A549 (cell line): Measurements from ENCODE around the gene CYP24A1. TPM values are rescaled to one million over a fixed set of nuclear protein-coding genes. Genes with fewer than 3 reads are reported as not detected.

Experiments used
- BHLHE40 ChIP-seq: IDR thresholded peaks from 2 replicates; pipeline ENCODE4 v1.6.1; 2012; ENCODE audit warnings: low read depth, low read length, inconsistent platforms
- CHD4 ChIP-seq: fragments of 200-600 bp; sonication (generic); IDR thresholded peaks from 2 replicates; pipeline ENCODE4 v1.6.1; 2016; ENCODE audit warnings: antibody characterized with exemption, mild to moderate bottlenecking, borderline replicate concordance
- EHF ChIP-seq: fragments of 250-450 bp; sonication (Bioruptor Pico); IDR thresholded peaks from 2 replicates; pipeline ENCODE4 v1.5.0; 2020; ENCODE audit warnings: mild to moderate bottlenecking
- EHMT2 ChIP-seq: fragments of 200-600 bp; sonication (generic); IDR thresholded peaks from 2 replicates; pipeline ENCODE4 v1.6.1; 2016; ENCODE audit warnings: antibody characterized with exemption, low read depth, mild to moderate bottlenecking, moderate library complexity
- ESRRA ChIP-seq: fragments of 150-350 bp; IDR thresholded peaks from 2 replicates; pipeline ENCODE4 v1.6.1; 2014; ENCODE audit warnings: mild to moderate bottlenecking, low read length, borderline replicate concordance
- FOSL2 ChIP-seq, 2 experiments: fragments of 450-650 bp in 1 of 2; fragments of >200 bp in 1 of 2; sonication (Bioruptor Twin) in 1 of 2; formaldehyde crosslinking; IDR thresholded peaks; 2 replicates each; pipeline versions ENCODE4 v1.5.0 to v1.6.1; 2016 to 2020; ENCODE audit warnings: mild to moderate bottlenecking in 1 of 2, moderate library complexity in 1 of 2
- FOXS1 ChIP-seq: fragments of 250-450 bp; sonication (Bioruptor Pico); IDR thresholded peaks from 2 replicates; pipeline ENCODE4 v1.5.0; 2020; ENCODE audit warnings: mild to moderate bottlenecking, moderate library complexity
- HOXA7 ChIP-seq: fragments of 250-450 bp; sonication (Bioruptor Pico); IDR thresholded peaks from 2 replicates; pipeline ENCODE4 v1.5.0; 2020; ENCODE audit warnings: mild to moderate bottlenecking, moderate library complexity
- KDM1A ChIP-seq: fragments of 200-600 bp; sonication (generic); IDR thresholded peaks from 2 replicates; pipeline ENCODE4 v1.6.1; 2016; ENCODE audit warnings: low read depth, mild to moderate bottlenecking
- MAFK ChIP-seq: fragments of 450-650 bp; IDR thresholded peaks from 2 replicates; pipeline ENCODE4 v1.6.1; 2014; ENCODE audit not compliant: partially characterized antibody
- MYC ChIP-seq: IDR thresholded peaks from 2 replicates; pipeline ENCODE4 v1.6.1; 2012; ENCODE audit warnings: mild to moderate bottlenecking, inconsistent platforms, low read length, improper control_type of control experiment, borderline replicate concordance
- NFE2L2 ChIP-seq: fragments of 150-350 bp; conservative IDR thresholded peaks from 2 replicates; pipeline ENCODE4 v1.6.1; 2014; ENCODE audit warnings: low read length
- NPAS2 ChIP-seq: fragments of 250-450 bp; sonication (Bioruptor Pico); IDR thresholded peaks from 2 replicates; pipeline ENCODE4 v1.8.0; 2022; ENCODE audit warnings: mild to moderate bottlenecking, moderate library complexity, borderline replicate concordance
- NR3C1 ChIP-seq: fragments of >200 bp; sonication (Bioruptor Twin); formaldehyde crosslinking; IDR thresholded peaks from 3 replicates; pipeline ENCODE4 v1.6.1; 2017
- PHF8 ChIP-seq: fragments of 200-600 bp; sonication (generic); IDR thresholded peaks from 2 replicates; pipeline ENCODE4 v1.6.1; 2016; ENCODE audit warnings: low read depth, mild to moderate bottlenecking, antibody characterized with exemption, moderate library complexity, borderline replicate concordance
- POLR2A ChIP-seq: IDR thresholded peaks from 2 replicates; pipeline ENCODE4 v1.6.1; 2012; ENCODE audit warnings: mild to moderate bottlenecking, low read length
- POLR2AphosphoS2 ChIP-seq: conservative IDR thresholded peaks from 2 replicates; pipeline ENCODE4 v1.6.1; 2012; ENCODE audit warnings: low read length, improper control_type of control experiment, inconsistent platforms
- RARB ChIP-seq: fragments of 250-450 bp; sonication (Bioruptor Pico); IDR thresholded peaks from 2 replicates; pipeline ENCODE4 v1.8.0; 2021; ENCODE audit warnings: mild to moderate bottlenecking, moderate library complexity
- RCOR1 ChIP-seq: fragments of 150-350 bp; IDR thresholded peaks from 2 replicates; pipeline ENCODE4 v1.6.1; 2014; ENCODE audit warnings: antibody characterized with exemption, low read length, low read depth
- RNF2 ChIP-seq: fragments of 200-600 bp; sonication (generic); IDR thresholded peaks from 2 replicates; pipeline ENCODE4 v1.6.1; 2016; ENCODE audit warnings: low read depth, mild to moderate bottlenecking, antibody characterized with exemption, moderate library complexity, borderline replicate concordance
- SREBF2 ChIP-seq: fragments of 450-650 bp; IDR thresholded peaks from 2 replicates; pipeline ENCODE4 v1.6.1; 2014; ENCODE audit warnings: mild to moderate bottlenecking, moderate library complexity
- TFCP2L1 ChIP-seq: fragments of 250-450 bp; sonication (Bioruptor Pico); IDR thresholded peaks from 2 replicates; pipeline ENCODE4 v1.5.0; 2021; ENCODE audit warnings: mild to moderate bottlenecking
- ZNF302 ChIP-seq: fragments of 250-450 bp; sonication (Bioruptor Pico); IDR thresholded peaks from 2 replicates; pipeline ENCODE4 v1.9.0; 2021; ENCODE audit warnings: inconsistent platforms, mild to moderate bottlenecking, moderate library complexity
- ZSCAN20 ChIP-seq: fragments of 250-450 bp; sonication (Bioruptor Pico); IDR thresholded peaks from 2 replicates; pipeline ENCODE4 v1.8.0; 2022; ENCODE audit warnings: mild to moderate bottlenecking, moderate library complexity
- polyA plus RNA-seq, 4 experiments: library from polyadenylated mRNA; depleted of rRNA in 3 of 4; stranded (reverse); fragments of >200 nt; fragmentation: RNase III in 1 of 4; extraction: RNeasy Plus Mini Kit Qiagen cat#74134 plus additional on column Dnase treatment in 1 of 4; gene quantifications; 2 replicates in 3 of 4; 3 replicates in 1 of 4; pipeline ENCODE4 v1.2.3, GENCODE V29; 2011 to 2017
- TF ChIP-seq, protein P1 (sequence below): fragments of 150-350 bp; IDR thresholded peaks from 2 replicates; pipeline ENCODE4 v1.6.1; 2014; ENCODE audit warnings: low read depth, mild to moderate bottlenecking, low read length
- TF ChIP-seq, protein P2 (sequence below): IDR thresholded peaks from 2 replicates; pipeline ENCODE4 v1.6.1; 2012
- TF ChIP-seq, protein P3 (sequence below): fragments of 450-650 bp; IDR thresholded peaks from 2 replicates; pipeline ENCODE4 v1.6.1; 2014; ENCODE audit warnings: antibody characterized with exemption
- TF ChIP-seq, protein P4 (sequence below): IDR thresholded peaks from 2 replicates; pipeline ENCODE4 v1.6.1; 2012
- TF ChIP-seq, protein P5 (sequence below): IDR thresholded peaks from 2 replicates; pipeline ENCODE4 v1.6.1; 2012; ENCODE audit warnings: low read depth, borderline replicate concordance
- TF ChIP-seq, protein P6 (sequence below): fragments of 250-450 bp; sonication (Bioruptor Pico); IDR thresholded peaks from 2 replicates; pipeline ENCODE4 v1.5.0; 2021; ENCODE audit warnings: mild to moderate bottlenecking, moderate library complexity, borderline replicate concordance
- TF ChIP-seq, protein P7 (sequence below): fragments of 200-600 bp; sonication (generic); IDR thresholded peaks from 2 replicates; pipeline ENCODE4 v1.6.1; 2016; ENCODE audit warnings: antibody characterized with exemption, mild to moderate bottlenecking, moderate library complexity
- TF ChIP-seq, protein P8 (sequence below): fragments of >200 bp; sonication (Bioruptor Twin); formaldehyde crosslinking; IDR thresholded peaks from 2 replicates; pipeline ENCODE4 v1.6.1; 2016

Gene CYP24A1
- polyA plus RNA-seq, 2 of the 4 experiments (the other 2 are of a cell fraction), result 722 to 1,617 TPM

DNA sequence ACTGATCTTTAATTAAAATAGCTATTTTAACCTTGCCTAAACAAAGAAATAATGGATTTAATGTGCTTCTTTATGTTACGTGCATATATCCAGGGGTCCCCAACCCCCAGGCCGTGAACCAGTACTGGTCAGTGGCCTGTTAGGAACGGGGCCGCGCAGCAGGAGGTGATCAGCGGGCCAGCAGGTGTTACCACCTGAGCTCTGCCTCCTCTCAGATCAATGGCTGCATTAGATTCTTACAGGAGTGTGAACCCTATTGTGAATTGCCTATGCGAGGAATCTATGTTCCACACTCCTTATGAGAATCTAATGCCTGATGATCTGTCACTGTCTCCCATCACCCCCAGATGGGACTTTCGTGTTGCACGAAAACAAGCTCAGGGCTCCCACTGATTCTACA, 8.8 kb downstream of the CYP24A1 start (continued):
- TF ChIP-seq MYC, result no peak
- no peak for TF ChIP-seq EHMT2
- TF ChIP-seq POLR2A, result no peak
- TF ChIP-seq HOXA7, result peak; percentile 97
- TF ChIP-seq, protein P1, sequence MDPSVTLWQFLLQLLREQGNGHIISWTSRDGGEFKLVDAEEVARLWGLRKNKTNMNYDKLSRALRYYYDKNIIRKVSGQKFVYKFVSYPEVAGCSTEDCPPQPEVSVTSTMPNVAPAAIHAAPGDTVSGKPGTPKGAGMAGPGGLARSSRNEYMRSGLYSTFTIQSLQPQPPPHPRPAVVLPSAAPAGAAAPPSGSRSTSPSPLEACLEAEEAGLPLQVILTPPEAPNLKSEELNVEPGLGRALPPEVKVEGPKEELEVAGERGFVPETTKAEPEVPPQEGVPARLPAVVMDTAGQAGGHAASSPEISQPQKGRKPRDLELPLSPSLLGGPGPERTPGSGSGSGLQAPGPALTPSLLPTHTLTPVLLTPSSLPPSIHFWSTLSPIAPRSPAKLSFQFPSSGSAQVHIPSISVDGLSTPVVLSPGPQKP, result no peak
- TF ChIP-seq RARB, result peak; percentile 87; the same call in 1 of the 2 replicates
- TF ChIP-seq EHF (CRISPR knock-in tag), result peak; percentile 46; the same call in 1 of the 2 replicates
- TF ChIP-seq CHD4, result no peak
- no peak for TF ChIP-seq MAFK
- TF ChIP-seq, protein P2, sequence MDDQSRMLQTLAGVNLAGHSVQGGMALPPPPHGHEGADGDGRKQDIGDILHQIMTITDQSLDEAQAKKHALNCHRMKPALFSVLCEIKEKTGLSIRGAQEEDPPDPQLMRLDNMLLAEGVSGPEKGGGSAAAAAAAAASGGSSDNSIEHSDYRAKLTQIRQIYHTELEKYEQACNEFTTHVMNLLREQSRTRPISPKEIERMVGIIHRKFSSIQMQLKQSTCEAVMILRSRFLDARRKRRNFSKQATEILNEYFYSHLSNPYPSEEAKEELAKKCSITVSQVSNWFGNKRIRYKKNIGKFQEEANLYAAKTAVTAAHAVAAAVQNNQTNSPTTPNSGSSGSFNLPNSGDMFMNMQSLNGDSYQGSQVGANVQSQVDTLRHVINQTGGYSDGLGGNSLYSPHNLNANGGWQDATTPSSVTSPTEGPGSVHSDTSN, result no peak
- TF ChIP-seq, protein P3, sequence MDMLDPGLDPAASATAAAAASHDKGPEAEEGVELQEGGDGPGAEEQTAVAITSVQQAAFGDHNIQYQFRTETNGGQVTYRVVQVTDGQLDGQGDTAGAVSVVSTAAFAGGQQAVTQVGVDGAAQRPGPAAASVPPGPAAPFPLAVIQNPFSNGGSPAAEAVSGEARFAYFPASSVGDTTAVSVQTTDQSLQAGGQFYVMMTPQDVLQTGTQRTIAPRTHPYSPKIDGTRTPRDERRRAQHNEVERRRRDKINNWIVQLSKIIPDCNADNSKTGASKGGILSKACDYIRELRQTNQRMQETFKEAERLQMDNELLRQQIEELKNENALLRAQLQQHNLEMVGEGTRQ, result no peak
- TF ChIP-seq, protein P4, sequence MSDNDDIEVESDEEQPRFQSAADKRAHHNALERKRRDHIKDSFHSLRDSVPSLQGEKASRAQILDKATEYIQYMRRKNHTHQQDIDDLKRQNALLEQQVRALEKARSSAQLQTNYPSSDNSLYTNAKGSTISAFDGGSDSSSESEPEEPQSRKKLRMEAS, result no peak
- no peak for TF ChIP-seq NFE2L2
- no peak for TF ChIP-seq FOSL2 (IDR thresholded peaks at IDR 0.05)
- no peak for TF ChIP-seq FOSL2 (CRISPR knock-in tag; IDR thresholded peaks at IDR 0.05)
- no peak for TF ChIP-seq NR3C1
- TF ChIP-seq ESRRA, result no peak
- TF ChIP-seq ZSCAN20 (CRISPR knock-in tag), result no peak
- TF ChIP-seq POLR2AphosphoS2, result peak; percentile 48; the same call in 1 of the 2 replicates
- TF ChIP-seq, protein P5, sequence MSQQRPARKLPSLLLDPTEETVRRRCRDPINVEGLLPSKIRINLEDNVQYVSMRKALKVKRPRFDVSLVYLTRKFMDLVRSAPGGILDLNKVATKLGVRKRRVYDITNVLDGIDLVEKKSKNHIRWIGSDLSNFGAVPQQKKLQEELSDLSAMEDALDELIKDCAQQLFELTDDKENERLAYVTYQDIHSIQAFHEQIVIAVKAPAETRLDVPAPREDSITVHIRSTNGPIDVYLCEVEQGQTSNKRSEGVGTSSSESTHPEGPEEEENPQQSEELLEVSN, result no peak
- TF ChIP-seq BHLHE40, result no peak
- TF ChIP-seq NPAS2 (CRISPR knock-in tag), result no peak
- peak; percentile 85; the same call in 1 of the 2 replicates for TF ChIP-seq TFCP2L1 (CRISPR knock-in tag)
- TF ChIP-seq KDM1A, result no peak
- TF ChIP-seq RCOR1, result no peak
- TF ChIP-seq, protein P6, sequence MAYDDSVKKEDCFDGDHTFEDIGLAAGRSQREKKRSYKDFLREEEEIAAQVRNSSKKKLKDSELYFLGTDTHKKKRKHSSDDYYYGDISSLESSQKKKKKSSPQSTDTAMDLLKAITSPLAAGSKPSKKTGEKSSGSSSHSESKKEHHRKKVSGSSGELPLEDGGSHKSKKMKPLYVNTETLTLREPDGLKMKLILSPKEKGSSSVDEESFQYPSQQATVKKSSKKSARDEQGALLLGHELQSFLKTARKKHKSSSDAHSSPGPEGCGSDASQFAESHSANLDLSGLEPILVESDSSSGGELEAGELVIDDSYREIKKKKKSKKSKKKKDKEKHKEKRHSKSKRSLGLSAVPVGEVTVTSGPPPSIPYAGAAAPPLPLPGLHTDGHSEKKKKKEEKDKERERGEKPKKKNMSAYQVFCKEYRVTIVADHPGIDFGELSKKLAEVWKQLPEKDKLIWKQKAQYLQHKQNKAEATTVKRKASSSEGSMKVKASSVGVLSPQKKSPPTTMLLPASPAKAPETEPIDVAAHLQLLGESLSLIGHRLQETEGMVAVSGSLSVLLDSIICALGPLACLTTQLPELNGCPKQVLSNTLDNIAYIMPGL (CRISPR knock-in tag), result peak; percentile 4; the same call in 1 of the 2 replicates
- TF ChIP-seq, protein P7, sequence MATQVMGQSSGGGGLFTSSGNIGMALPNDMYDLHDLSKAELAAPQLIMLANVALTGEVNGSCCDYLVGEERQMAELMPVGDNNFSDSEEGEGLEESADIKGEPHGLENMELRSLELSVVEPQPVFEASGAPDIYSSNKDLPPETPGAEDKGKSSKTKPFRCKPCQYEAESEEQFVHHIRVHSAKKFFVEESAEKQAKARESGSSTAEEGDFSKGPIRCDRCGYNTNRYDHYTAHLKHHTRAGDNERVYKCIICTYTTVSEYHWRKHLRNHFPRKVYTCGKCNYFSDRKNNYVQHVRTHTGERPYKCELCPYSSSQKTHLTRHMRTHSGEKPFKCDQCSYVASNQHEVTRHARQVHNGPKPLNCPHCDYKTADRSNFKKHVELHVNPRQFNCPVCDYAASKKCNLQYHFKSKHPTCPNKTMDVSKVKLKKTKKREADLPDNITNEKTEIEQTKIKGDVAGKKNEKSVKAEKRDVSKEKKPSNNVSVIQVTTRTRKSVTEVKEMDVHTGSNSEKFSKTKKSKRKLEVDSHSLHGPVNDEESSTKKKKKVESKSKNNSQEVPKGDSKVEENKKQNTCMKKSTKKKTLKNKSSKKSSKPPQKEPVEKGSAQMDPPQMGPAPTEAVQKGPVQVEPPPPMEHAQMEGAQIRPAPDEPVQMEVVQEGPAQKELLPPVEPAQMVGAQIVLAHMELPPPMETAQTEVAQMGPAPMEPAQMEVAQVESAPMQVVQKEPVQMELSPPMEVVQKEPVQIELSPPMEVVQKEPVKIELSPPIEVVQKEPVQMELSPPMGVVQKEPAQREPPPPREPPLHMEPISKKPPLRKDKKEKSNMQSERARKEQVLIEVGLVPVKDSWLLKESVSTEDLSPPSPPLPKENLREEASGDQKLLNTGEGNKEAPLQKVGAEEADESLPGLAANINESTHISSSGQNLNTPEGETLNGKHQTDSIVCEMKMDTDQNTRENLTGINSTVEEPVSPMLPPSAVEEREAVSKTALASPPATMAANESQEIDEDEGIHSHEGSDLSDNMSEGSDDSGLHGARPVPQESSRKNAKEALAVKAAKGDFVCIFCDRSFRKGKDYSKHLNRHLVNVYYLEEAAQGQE, result no peak
- TF ChIP-seq PHF8, result no peak
- TF ChIP-seq FOXS1 (CRISPR knock-in tag), result no peak
- TF ChIP-seq, protein P8, sequence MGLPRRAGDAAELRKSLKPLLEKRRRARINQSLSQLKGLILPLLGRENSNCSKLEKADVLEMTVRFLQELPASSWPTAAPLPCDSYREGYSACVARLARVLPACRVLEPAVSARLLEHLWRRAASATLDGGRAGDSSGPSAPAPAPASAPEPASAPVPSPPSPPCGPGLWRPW, result no peak
- TF ChIP-seq RNF2, result no peak
- no peak for TF ChIP-seq SREBF2
- TF ChIP-seq ZNF302 (CRISPR knock-in tag), result no peak
